Adrenal gland (tissue), 5 donors: ENCODE results near the gene COL15A1.
"Not testable (repeated sequence)": the region's sequence is repeated elsewhere in the genome, so short reads cannot be mapped to it uniquely, and the experiment has no call there.

Experiments
- CTCF ChIP-seq, 6 experiments: fragments of 450-650 bp in 4 of 6; fragments of 200-600 bp in 2 of 6; sonication (generic) in 1 of 6; IDR thresholded peaks; 1 replicate in 5 of 6; 2 replicates in 1 of 6; pipeline versions ENCODE4 v1.5.1 to v1.8.0; 2016 to 2021; ENCODE audit warnings: antibody characterized with exemption in 6 of 6, mild to moderate bottlenecking in 2 of 6, moderate library complexity in 1 of 6
- POLR2A ChIP-seq, 2 donors: fragments of 450-650 bp; IDR thresholded peaks; one replicate each; pipeline ENCODE4 v1.6.1; 2017; ENCODE audit warnings: antibody characterized with exemption in 2 of 2, mild to moderate bottlenecking in 2 of 2, moderate library complexity in 1 of 2
- donor health status: DM: no; HTN: no; CAD: no.

GRCh38 chr9:98911738-98912137 is 32.0 kb upstream of the COL15A1 start:
- TF ChIP-seq CTCF, POLR2A (IDR thresholded peaks at IDR 0.05): not testable (repeated sequence)
